Lower leg skin (tissue), 4 donors: ENCODE data around the gene PTPRO. TPM values are rescaled to one million over a fixed set of nuclear protein-coding genes. Genes with fewer than 3 reads are reported as not detected.

ENCODE experiments used
- DNase-seq, 2 donors: peaks; one replicate each; pipeline ENCODE4 v3.0.0-alpha.2; 2019; ENCODE audit warnings: low spot score in 2 of 2
- H3K4me3 ChIP-seq: fragments of 200-600 bp; sonication (generic); 2 replicates; pipeline ENCODE4 v1.5.1; 2017; ENCODE audit warnings: mild to moderate bottlenecking, low read depth; ENCODE audit not compliant: poor library complexity, severe bottlenecking
- POLR2A ChIP-seq, 2 donors: fragments of 450-650 bp; IDR thresholded peaks; one replicate each; pipeline ENCODE4 v1.6.1; 2016 to 2017; ENCODE audit warnings: antibody characterized with exemption in 2 of 2, mild to moderate bottlenecking in 1 of 2, moderate library complexity in 1 of 2
- WGBS, 2 donors: methylation state at CpG; one replicate each; pipeline ENCODE4 v1.1.5; 2018; 5-methylcytosine and 5-hydroxymethylcytosine counted together
- intact Hi-C: fragments of 100-400 bp; cut with DNase I; formaldehyde crosslinking; loops from one replicate; pipeline ENCODE4 v1.15.0; 2023; ENCODE audit warnings: low total_unique reads
- total RNA-seq, 4 donors: library from RNA; depleted of rRNA; stranded (reverse); fragments of >200 nt; gene quantifications; one replicate each; pipeline ENCODE4 v1.1.0, GENCODE V29; 2016
- TF ChIP-seq, protein P1 (sequence below), 3 donors: fragments of 450-650 bp; IDR thresholded peaks; one replicate each; pipeline ENCODE4 v1.5.1; 2016; ENCODE audit warnings: antibody characterized with exemption in 3 of 3, mild to moderate bottlenecking in 3 of 3, moderate library complexity in 2 of 3

Gene PTPRO
- total RNA-seq, 4 donors from 2014 or later: 0.29 to 0.91 (median 0.34) TPM; not detected in 1

DNA sequence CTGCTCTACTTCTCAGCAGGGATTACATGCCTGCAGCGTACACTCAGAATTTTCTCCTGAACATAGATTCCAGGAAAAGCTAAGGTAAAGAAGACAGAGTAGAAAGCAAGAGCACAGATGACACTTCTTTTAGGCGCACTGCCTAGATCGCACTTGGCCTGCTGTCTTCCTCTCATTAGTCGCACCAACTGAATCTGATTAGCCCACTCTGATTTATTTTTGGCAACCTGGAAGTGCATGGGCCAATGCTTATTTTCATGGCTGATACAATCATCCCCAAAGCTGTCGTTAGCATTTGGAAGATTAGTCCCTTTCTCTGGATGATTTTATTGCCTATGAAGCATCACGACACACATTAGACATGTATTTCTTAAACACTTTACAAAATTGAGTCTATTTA is 152.5 kb downstream of the PTPRO start:
- TF ChIP-seq, protein P1, sequence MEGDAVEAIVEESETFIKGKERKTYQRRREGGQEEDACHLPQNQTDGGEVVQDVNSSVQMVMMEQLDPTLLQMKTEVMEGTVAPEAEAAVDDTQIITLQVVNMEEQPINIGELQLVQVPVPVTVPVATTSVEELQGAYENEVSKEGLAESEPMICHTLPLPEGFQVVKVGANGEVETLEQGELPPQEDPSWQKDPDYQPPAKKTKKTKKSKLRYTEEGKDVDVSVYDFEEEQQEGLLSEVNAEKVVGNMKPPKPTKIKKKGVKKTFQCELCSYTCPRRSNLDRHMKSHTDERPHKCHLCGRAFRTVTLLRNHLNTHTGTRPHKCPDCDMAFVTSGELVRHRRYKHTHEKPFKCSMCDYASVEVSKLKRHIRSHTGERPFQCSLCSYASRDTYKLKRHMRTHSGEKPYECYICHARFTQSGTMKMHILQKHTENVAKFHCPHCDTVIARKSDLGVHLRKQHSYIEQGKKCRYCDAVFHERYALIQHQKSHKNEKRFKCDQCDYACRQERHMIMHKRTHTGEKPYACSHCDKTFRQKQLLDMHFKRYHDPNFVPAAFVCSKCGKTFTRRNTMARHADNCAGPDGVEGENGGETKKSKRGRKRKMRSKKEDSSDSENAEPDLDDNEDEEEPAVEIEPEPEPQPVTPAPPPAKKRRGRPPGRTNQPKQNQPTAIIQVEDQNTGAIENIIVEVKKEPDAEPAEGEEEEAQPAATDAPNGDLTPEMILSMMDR (IDR thresholded peaks at IDR 0.05): no peak
- TF ChIP-seq POLR2A (IDR thresholded peaks at IDR 0.05): no peak
- 72 to 77% methylated on average over 6 of the region's 6 CpGs for WGBS, 2 donors
- H3K4me3 ChIP-seq: no peak overlapping the region
- no peak for DNase-seq
- intact Hi-C loops: no loop called here

DNA sequence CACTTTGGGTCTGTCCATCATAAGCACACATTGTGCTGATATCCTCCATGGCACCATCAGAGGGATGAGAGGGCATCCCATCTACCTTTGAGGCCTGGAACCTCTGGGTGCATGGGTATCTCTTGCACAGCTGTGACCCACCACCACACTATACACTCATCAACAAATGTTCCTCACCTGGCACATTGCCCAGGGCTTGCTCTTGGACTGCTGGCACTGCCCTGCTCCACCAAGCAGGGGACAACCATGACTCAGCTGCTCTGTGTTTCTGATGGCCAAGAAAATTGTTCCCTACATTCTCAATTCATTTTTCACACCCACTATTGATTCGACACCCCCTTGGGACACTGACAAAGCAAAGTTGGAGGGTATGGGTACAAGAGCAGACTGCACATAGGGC is 155.5 kb downstream of the PTPRO start:
- H3K4me3 ChIP-seq: no peak overlapping the region
- TF ChIP-seq POLR2A (IDR thresholded peaks at IDR 0.05): no peak
- TF ChIP-seq, protein P1 (IDR thresholded peaks at IDR 0.05): no peak
- intact Hi-C loops: no loop called here
- 87 to 100% methylated on average over 1 of the region's 1 CpG for WGBS, 2 donors
- no peak for DNase-seq

DNA sequence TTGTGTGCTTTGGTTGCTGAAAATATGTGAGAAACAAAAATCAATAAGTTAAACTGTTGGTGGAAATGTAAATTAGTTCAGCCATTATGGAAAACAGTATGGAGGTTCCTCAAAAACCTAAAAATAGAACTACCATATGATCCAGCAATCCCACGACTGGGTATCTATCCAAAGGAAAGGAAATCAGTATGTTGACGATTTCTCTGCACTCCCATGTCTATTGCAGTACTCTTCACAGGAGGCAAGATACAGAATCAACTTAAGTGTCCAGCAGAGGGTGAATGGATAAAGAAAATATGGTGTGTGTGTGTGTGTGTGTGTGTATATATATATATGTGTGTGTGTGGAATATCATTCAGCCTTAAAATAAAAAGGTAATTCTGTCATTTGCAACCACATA is 159.5 kb downstream of the PTPRO start:
- intact Hi-C loops: no loop called here
- no peak for DNase-seq
- H3K4me3 ChIP-seq: no peak overlapping the region
- WGBS, 2 donors: 60 to 71% methylated on average over 2 of the region's 2 CpGs
- TF ChIP-seq POLR2A (IDR thresholded peaks at IDR 0.05): no peak
- TF ChIP-seq, protein P1 (IDR thresholded peaks at IDR 0.05): no peak

DNA sequence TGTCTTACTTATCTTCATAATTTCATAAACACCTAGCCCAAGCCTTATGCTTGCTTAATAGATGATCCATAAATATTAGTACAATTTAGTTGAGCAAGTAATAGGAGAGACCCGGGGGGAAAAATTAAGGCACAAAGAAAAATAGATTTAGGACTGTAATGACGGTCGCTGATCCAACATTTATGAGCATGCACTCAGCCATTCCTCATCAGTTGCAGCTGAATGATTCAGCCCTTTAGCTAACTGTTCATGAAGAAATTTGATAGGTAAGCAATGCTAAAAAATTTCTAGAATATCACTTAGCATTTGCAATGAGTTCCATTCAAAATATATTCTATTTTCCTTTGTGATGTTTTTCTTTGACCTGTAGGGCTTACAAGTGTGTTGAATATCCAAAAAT is 163.2 kb downstream of the PTPRO start:
- H3K4me3 ChIP-seq: no peak overlapping the region
- WGBS, 2 donors: 85 to 91% methylated on average over 3 of the region's 3 CpGs
- intact Hi-C loops: no loop called here
- no peak for TF ChIP-seq POLR2A (IDR thresholded peaks at IDR 0.05)
- TF ChIP-seq, protein P1 (IDR thresholded peaks at IDR 0.05): no peak
- no peak for DNase-seq

DNA sequence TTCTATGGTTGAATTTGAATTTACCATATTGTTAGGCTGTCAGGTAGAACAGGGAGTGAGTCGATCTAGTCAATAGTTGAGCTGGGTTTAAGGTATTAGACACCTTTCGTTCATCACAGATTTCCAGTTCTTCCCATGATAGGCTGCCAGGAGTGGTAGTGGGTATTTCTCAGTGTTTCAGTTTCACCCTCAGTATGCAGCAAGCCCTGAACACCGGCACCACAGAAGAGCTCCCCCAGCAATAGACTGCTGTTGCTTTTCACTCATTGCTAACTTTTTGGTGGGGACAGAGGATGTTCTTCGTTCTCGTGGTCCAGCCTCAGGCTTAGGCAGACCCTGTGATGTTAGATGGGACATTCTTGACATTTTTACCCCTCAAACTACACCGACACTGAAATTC is 164.6 kb downstream of the PTPRO start:
- no peak overlapping the region for H3K4me3 ChIP-seq
- intact Hi-C loops: no loop called here
- WGBS, 2 donors: 65 to 70% methylated on average over 6 of the region's 6 CpGs
- TF ChIP-seq POLR2A (IDR thresholded peaks at IDR 0.05): no peak
- TF ChIP-seq, protein P1 (IDR thresholded peaks at IDR 0.05): no peak
- no peak for DNase-seq

DNA sequence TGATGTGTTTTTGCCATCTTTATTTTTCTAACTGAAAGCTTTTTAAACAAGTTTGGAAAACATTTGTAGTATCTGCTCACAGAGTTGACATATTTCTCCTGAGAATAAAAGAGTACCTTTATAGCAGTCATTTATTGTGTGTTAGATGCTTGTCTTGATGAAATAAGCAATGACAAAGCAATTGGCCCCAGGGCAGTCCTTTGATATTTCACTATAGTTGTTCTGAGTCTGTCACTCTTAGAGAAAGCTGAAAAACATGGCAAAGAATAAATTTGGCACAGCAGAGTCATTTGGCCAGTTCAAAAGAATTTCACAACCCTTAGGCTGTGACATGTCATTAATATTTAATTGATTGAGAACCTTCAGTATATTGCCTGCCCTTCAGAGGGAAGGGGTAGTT is 166.2 kb downstream of the PTPRO start:
- H3K4me3 ChIP-seq: no peak overlapping the region
- no peak for DNase-seq
- TF ChIP-seq, protein P1 (IDR thresholded peaks at IDR 0.05): no peak
- TF ChIP-seq POLR2A (IDR thresholded peaks at IDR 0.05): no peak
- intact Hi-C loops: no loop called here
